AG10803 (cell line): ENCODE results near the gene LHFPL2.

Experiments
- DNase-seq: peaks from one replicate; pipeline ENCODE4 v3.0.0; 2010; ENCODE audit warnings: low read depth
- H3K4me3 ChIP-seq: 2 replicates; pipeline ENCODE4 v1.5.1; 2011; ENCODE audit warnings: mild to moderate bottlenecking, low read length, control low read depth
- CTCF ChIP-seq: conservative IDR thresholded peaks from 2 replicates; pipeline ENCODE4 v1.5.1; 2011; ENCODE audit warnings: mild to moderate bottlenecking, low read length, control low read depth, inconsistent platforms

The LHFPL2 gene

GRCh38 chr5:78649211-78649695 lies 681 bp upstream of the LHFPL2 start:
- DNase-seq, result no peak
- peak overlapping the region; percentile 79 for H3K4me3 ChIP-seq
- 0 out of 2 replicates have a peak, but pooled peaks have one; percentile 4 for TF ChIP-seq CTCF

- TF ChIP-seq CTCF, result peak; percentile 19; the same call in 1 of the 2 replicates
- DNase-seq, result peak; percentile 57
- H3K4me3 ChIP-seq, result peak overlapping the region; percentile 79
These were observed 674 bp downstream of the LHFPL2 start for GRCh38 chr5:78647838-78648358.

- peak; percentile 22 for DNase-seq
These were observed 1.2 kb downstream of the LHFPL2 start for GRCh38 chr5:78647351-78647818.

GRCh38 chr5:78644741-78645300 lies 3.8 kb downstream of the LHFPL2 start:
- peak; percentile 24 for DNase-seq
- no peak overlapping the region for H3K4me3 ChIP-seq
- TF ChIP-seq CTCF, result no peak

More at GRCh38 chr5:78647351-78647818, 1.2 kb downstream of the LHFPL2 start:
- peak overlapping the region; percentile 79 for H3K4me3 ChIP-seq
- TF ChIP-seq CTCF, result no peak

- TF ChIP-seq CTCF, result no peak
- no peak for DNase-seq
- H3K4me3 ChIP-seq, result no peak overlapping the region
These were observed 4.4 kb downstream of the LHFPL2 start for GRCh38 chr5:78644129-78644528.

GRCh38 chr5:78642701-78643100 lies 5.9 kb downstream of the LHFPL2 start:
- no peak for DNase-seq

More at GRCh38 chr5:78642701-78643100, 5.9 kb downstream of the LHFPL2 start:
- no peak overlapping the region for H3K4me3 ChIP-seq
- no peak for TF ChIP-seq CTCF
